HG03108 (cell line): ENCODE measurements around the gene LGALS16.
"Not testable (repeated sequence)": the region's sequence is repeated elsewhere in the genome, so short reads cannot be mapped to it uniquely, and the experiment has no call there.

Experiments used
- ATAC-seq: cut with Tn5 transposase; IDR thresholded peaks from one replicate; pipeline ENCODE4 v1.9.1; 2021; ENCODE audit warnings: moderate library complexity; ENCODE audit not compliant: unreplicated experiment

The LGALS16 gene, protein sequence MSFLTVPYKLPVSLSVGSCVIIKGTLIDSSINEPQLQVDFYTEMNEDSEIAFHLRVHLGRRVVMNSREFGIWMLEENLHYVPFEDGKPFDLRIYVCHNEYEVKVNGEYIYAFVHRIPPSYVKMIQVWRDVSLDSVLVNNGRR

DNA sequence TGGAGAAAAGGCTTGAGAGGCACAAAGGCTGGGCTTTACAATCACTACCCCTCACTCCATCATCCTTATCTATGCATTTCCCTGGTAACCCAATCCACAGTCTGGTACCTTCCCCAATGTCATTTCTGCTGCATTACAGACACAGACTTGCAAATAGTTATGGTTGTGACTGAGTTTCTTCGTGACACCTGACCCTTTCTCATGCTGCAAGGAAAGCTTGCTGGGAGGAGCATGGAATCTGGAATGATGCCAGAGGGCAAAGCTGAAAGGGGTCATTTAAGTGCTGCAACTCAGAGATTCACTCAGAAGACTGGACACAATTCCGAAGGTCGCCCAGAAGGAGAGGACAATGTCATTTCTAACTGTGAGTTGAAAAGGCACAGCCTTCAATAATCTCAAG lies at the start of gene LGALS16:
LGALS16 (plus strand) TSS at position 301 of the 400 bp plus-strand sequence; CDS start at position 350, 49 bp downstream.
- ATAC-seq = no peak

DNA sequence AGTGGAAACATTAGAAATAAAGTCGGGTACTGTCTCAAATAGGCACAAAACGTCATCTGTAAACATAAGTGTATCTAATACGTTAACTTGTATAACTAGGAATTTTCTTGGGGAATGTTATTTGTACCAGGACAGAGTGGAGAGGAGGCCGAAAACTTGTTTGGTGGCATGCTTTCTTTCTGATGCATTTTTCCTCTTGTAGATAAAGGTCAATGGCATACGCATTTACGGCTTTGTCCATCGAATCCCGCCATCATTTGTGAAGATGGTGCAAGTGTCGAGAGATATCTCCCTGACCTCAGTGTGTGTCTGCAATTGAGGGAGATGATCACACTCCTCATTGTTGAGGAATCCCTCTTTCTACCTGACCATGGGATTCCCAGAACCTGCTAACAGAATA lies 48.7 kb upstream of the LGALS16 start:
- ATAC-seq = no peak

DNA sequence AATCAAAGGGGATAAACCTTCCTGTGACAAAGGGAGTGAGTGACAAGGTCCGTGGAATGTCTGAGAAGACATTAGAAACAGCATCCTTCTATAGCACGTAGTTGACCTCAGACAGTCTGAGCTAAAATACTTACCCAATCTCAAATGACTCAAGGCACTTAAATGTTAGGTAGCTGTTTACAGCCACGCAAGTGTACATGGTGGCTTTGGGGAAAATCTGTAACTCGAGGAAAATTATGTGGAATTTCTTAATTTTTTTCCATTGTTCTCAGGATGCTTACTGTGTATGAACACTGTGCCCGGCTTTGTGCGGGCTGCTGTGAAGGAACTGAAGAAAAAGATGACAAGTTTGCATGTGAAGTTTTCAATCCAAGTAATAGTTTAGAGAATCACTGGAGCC lies 48.2 kb upstream of the LGALS16 start:
- ATAC-seq = no peak

DNA sequence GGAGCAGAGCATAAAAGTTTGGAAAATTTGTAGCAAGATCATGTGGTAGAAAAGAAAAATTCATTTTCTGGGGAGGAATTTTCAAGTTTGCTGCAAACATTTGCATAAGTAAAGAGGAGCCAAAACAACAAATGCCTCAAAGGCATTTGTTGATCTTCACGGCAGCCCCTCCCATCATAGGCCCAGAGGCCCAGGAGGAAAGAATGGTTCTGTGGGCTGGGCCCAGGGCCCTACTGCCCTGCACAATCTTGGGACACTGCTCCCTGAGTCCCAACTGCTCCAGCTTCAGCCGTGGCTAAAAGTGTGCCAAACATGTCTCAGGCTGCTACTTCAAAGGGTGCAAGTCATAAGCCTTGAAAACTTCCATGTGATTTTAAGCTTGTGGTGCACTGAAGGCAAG lies 42.1 kb upstream of the LGALS16 start:
- ATAC-seq = no peak

DNA sequence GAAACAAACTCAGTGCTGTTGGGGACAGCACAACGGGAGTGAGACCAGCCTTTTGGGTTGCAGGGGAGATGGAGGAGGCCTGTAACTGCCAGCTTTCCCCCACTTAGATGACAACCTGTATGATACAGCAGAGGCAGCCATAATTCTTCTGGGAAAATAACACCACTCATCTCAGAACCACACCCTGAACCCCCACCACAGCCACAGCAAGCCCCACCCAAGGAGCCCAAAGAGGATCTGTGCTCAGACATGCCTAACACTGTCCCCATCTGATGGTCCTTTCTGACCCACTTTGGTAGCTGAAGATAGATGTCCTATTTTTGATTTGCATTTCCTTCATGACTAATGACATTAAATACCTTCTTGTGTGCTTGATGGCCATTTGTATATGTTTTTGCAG lies 38.0 kb upstream of the LGALS16 start:
- ATAC-seq = no peak

DNA sequence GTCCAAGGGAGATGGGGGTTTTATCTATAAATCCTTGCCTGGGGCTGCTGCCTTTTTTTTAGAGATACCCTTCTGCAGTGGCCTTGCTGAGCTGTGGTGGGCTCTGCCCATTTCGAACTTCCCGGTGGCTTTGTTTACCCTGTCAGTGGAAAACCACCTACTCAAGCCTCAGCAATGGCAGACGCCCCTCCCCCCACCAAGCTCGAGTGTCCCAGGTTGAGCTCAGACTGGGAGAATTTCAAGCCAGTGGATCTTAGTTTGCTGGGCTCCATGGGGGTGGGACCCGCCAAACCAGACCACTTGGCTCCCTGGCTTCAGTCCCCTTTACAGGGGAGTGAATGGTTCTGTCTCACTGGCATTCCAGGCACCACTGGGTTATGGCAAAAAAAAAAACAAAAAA lies 31.8 kb upstream of the LGALS16 start:
- no peak for ATAC-seq

DNA sequence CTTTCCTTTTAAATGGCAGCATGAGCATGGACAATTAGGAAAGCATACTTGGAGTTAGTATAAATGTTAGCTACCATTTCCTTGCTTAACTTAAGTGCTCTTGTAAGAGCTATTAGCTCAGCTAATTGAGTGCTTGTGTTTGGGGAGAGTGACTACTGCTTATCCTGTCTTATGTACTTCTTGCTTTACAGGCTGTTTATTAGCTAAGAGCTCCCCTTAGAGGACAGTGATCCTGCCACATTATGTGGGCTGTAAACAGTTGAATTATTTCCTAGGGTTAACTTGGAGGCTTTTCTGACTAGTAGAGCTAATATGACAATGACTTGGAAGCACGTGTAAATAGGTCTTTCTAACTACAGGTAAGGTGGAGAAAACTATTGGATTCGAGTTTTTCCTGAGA lies 28.1 kb upstream of the LGALS16 start:
- ATAC-seq = not testable (repeated sequence)

DNA sequence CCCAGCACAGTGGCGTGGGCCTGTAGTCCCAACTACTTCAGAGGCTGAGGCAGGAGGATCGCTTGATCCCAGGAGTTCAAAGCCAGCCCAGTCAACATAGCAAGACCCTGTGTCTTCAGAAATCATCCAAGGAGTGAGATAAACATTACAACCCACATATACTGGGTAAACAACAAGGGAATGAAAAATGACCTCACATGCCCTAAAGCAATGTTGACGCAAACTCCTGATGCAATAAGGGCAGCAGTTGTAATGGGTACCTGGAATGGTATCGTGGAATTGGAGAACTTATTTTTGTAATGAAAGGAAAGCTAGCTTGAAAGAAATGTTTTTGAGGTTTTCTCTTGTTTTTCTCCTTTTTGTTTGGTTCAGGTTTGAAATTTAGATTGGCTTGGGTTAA lies 24.5 kb upstream of the LGALS16 start:
- ATAC-seq = no peak

DNA sequence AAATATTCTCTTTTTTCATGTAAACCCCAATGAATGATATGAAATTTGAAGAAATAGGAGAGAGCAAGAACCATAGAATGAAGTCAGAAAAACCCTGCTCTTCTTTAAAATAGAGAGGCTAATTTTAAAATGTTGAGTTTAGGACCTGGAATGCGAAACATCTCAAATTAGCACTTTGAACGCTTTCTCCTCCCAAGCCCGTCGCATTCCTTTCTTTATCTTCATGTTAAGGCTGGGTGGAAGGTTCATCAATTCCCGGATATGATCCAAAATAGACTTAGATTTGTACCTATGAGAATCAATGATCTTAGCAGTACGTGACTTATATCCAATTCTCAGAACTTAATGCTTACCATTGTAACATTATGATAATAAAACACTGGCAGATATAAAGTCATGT lies 24.1 kb upstream of the LGALS16 start:
- ATAC-seq = no peak

DNA sequence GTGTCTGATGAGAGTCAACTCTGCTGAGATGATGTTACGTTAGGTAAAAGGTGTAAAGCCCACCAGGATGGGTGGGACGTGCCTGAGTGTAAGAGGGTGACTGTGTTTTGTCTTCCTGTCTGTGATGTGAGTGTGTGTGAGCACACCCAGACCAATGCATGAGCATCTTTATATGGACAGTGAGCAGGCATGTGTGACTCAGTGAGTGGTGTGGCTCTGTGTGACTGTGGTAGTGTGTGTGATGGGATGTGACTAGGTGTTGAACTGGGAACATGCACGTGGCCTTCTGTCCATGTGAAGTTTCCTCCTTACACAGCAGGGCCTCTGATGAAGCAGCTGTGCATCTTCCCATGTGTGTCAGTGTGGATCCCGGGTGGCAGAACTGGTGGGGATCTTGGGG lies 17.8 kb upstream of the LGALS16 start:
- no peak for ATAC-seq

DNA sequence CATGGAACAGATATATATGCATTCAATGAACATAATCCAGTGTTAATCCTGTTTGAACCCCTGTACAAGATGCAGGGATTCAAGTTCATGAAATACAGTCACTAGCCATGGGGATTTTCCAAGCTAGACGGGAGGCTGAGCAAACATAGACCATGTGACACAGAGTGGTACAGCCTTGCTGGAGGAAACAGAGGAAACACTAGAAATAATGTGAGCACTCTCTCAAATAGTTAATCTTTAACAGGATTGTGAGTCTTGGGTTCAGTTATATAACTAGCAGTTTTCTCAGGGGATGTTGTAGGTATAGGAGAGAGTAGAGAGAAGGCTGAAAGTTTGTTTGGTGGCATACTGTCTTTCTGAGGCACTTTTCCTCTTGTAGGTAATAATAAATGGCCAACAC lies 13.9 kb upstream of the LGALS16 start:
- no peak for ATAC-seq

DNA sequence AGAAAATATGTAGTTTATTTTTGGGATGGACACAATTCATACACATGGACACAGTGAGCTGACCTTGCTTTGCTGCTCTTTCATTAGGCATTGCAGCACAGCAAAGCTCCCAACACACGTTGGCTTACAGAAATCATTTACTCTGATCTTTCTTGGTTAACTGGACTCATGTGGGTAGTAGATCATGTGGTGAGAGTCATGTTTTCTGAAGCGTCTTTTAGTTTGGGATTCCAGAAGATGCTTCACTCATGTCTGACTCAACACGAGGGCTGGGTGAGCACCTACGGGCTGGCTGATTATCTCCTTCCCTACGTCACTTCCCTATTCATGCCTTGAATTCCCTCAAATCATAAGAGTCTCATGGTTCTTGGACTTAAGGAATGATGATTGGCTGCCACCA lies 12.1 kb upstream of the LGALS16 start:
- no peak for ATAC-seq

DNA sequence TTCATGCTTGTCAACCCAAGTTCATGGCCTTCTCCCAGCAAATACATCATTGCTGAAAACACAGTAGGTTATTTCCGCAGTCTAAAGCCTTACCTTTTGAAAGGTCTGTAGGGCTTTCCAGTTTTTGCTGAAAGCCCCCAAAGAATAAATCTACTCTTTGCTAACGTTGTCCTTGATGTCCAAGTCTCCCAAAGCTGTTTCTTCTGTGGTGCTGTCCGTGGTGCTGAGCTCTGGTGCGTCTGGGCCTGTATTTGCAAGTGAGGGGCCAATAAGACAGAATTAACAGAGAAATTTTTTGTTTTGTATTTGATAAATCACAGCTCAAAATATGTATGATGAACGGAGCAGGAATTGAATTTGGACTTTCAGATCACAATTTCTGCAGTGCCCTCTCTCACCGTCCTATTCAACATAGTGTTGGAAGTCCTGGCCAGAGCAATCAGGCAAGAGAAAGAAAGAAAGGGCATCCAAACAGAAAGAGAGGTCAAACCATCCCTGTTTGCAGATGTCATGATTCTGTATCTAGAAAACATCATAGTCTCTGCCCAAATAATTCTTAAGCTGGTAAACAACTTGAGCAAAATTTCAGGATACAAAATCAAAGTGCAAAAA lies 9.8 kb upstream of the LGALS16 start:
- no peak for ATAC-seq

DNA sequence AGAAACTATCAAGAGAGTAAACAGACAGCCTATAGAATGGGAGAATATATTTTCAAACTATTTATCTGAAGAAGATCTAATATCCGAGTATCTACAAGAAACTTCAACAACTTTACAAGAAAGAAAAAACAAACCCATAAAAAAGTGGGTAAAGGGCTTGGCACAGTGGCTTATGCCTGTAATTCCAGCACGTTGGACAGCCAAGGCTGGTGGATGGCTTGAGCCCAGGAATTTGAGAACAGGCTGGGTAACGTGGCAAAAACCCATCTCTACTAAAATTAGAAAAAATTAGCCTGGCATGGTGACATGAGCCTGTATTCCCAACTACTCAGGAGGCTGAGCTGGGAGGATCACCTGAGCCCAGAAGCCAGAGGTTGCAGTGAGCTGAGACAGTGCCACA lies 7.8 kb upstream of the LGALS16 start:
- ATAC-seq = no peak

DNA sequence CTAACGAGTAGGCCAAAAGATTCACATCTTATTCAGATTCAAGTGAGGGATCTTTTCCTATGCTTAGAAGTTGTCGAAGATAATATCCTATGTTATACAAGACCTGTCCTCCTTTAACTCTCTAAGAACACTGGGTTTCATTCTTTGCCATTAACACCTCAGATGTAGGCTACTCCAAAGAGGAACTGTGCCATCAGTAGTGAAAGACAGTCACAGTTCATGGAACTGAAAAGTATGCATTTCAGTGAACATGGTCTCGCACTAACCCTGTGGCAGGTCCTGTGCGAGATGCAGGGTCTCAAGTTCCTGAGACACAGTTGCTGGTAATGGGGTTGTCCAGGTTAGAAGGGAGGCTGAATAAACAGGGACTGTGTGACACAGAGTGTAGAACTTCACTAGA lies 4.1 kb downstream of the LGALS16 start:
- ATAC-seq = no peak

DNA sequence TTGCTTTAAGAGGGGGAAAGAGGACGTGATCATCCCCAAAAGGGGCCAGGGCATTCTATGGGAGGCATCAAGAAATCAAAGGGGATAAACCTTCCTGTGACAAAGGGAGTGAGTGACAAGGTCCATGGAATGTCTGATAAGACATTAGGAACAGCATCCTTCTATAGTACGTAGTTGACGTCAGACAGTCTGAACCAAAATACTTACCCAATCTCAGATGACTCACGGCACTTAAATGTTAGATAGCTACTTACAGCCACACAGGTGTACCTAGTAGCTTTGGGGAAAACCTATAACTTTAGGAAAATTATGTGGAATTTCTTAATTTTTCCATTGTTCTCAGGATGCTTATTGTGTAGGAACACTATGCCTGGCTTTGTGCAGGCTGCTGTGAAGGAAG lies 4.9 kb downstream of the LGALS16 start:
- ATAC-seq = no peak

DNA sequence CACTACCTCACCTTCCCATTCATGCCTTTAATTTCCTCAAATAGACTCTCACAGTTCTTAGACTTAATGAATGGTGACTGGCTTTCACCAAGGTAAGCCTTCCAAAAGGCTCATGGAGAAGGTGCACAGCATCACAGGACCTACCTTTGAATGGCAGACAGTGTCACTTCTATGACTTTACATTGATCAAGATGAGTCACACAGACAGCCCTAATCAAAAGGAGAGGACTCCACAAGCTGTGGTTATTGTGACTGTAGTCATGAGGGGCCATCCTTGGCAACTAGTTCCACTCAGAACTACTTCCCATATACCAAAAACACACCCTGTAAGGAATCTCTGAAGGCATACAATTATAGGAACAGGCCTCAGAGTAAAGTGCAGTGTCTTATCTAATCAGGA lies 5.9 kb downstream of the LGALS16 start:
- no peak for ATAC-seq

DNA sequence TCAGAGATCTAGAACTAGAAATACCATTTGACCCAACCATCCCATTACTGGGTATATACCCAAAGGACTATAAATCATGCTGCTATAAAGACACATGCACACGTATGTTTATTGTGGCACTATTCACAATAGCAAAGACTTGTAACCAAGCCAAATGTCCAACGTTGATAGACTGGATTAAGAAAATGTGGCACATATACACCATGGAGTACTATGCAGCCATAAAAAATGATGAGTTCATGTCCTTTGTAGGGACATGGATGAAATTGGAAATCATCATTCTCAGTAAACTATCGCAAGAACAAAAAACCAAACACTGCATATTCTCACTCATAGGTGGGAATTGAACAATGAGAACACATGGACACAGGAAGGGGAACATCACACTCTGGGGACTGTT lies 14.1 kb downstream of the LGALS16 start:
- ATAC-seq = not testable (repeated sequence)

DNA sequence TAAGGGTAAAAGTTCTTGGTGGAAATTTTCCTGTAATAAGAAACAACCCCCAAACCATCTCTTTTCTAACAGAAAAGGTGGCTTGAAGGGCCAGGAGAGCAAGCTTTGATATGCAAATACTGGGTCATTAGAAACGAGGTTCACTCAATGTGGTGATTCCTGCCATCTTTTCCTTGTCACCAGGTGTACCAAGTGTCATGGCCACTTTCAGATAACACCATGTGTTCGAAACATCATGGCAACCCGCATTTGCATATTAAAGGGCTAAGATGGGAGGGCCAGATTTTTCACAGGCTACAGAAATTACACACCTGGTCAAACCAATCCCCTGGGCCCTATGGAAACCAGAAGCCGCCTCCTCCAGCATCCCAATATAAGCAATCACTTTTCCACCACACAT lies 15.3 kb downstream of the LGALS16 start:
- no peak for ATAC-seq

DNA sequence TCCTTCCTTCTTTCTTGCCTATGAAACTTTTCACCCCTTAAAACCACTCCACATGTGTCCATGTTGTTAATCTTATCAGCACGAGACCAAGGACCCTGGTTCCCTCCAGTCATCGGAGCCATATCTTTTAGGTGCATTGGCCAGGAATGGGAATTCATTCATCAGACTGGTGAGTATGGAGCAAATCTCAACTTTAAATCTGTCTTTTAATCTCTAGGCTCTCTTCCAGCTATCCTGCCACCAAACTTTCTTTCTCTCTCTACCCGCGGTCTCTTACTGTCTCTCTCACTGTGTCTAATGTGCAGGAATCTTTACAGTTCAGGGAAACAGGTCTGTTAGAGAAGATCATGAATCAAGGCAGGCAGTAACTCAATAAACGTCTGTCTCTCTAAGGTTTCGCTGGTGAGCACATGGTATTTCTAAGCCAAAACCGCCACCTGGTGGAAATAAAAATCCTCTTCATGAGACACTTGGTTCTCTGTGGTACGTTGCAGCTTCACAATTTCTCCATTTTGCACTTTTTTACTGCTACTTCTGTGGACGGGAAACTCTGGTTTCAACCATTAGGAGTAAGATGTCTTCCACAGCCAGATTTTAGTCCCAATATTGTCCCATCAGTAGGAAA lies 16.1 kb downstream of the LGALS16 start:
- no peak for ATAC-seq

DNA sequence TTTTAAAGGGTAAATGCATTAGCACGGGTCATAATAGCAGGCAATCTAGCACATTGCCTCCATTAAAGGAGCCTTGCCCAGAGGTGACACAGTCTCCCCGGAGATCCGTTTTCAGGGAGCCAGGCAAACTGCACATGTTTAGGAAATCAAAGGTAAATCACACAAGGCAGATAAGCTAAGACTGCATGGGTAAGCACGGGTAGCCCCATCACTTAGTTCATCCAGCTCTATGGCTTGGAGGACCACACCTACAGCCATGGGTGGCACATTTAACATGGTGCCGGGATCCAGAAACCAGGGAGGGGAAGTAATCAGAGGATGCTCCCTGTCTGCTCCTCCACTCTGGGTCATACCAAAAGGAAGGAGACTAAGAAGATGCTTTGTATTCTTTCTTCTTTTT lies 16.8 kb downstream of the LGALS16 start:
- no peak for ATAC-seq

DNA sequence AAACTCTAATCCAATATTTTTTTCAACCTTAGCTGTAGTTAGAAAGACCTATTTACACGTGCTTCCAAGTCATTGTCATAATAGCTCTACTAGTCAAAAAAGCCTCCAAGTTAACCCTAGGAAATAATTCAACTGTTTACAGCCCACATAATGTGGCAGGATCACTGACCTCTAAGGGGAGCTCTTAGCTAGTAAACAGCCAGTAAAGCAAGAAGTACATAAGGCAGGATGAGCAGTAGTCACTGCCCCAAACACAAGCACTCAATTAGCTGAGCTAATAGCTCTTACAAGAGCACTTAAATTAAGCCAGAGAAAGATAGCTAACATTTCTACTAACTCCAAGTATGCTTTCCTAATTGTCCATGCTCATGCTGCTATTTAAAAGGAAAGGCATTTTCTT lies 18.1 kb downstream of the LGALS16 start:
- ATAC-seq = not testable (repeated sequence)

DNA sequence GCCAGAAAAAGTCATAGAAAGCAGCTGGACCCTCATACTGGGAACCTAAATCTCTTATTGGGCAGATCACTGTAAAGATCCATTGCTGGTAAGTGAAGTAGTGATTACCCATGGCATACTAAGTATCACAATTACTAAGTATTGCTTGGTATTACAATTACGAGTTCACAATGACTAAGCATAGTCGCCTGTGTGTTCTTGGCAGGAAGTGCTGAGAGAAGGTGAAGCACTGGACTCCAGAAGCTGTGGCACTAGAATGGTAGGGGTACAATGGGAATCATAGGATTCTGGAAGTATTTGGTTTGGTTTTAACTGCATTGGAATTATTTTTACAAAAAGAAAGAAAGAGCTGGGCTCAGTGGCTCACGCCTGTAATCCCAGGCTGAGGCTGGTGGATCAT lies 20.3 kb downstream of the LGALS16 start:
- ATAC-seq = no peak
